Astrocyte of the spinal cord (primary cell): ENCODE data around the gene NUS1.
A peak's percentile ranks its signal among the peaks of the same experiment; 100 is the strongest.
"Not testable (repeated sequence)": the region's sequence is repeated elsewhere in the genome, so short reads cannot be mapped to it uniquely, and the experiment has no call there.

Source experiments
- DNase-seq: peaks from one replicate; pipeline ENCODE4 v3.0.0; 2011; ENCODE audit warnings: low read depth, low spot score
- H3K4me3 ChIP-seq: 2 replicates; pipeline ENCODE4 v1.5.1; 2011; ENCODE audit warnings: low read depth, mild to moderate bottlenecking, low read length, moderate library complexity
- CTCF ChIP-seq: IDR thresholded peaks from 2 replicates; pipeline ENCODE4 v1.5.1; 2012; ENCODE audit warnings: low read depth, mild to moderate bottlenecking, low read length, inconsistent platforms
- in situ Hi-C: cut with HindIII; loops from 2 replicates; pipeline ENCODE4 v1.10.0; 2017; ENCODE audit warnings: low sequenced_read_pairs

Gene NUS1

GRCh38 chr6:117674991-117675657 lies at the start of gene NUS1:
TSS of gene NUS1 (plus strand) at chr6:117675469. CDS start at chr6:117675671, 202 bp downstream.
- in situ Hi-C loops, result no loop called here
- TF ChIP-seq CTCF, result peak; percentile 86
- peak within 1 kb of the TSS; percentile 89 for H3K4me3 ChIP-seq
- peak; percentile 98 for DNase-seq

GRCh38 chr6:117627533-117627932 lies 47.7 kb upstream of the NUS1 start:
- in situ Hi-C loops, result no loop called here
- no peak for TF ChIP-seq CTCF
- H3K4me3 ChIP-seq, result no peak overlapping the region
- no peak for DNase-seq

GRCh38 chr6:117629119-117629660 lies 46.1 kb upstream of the NUS1 start:
- DNase-seq, result no peak
- no peak overlapping the region for H3K4me3 ChIP-seq
- no peak for TF ChIP-seq CTCF
- in situ Hi-C loops, result no loop called here

GRCh38 chr6:117637770-117638169 lies 37.5 kb upstream of the NUS1 start:
- DNase-seq, result no peak
- no peak for TF ChIP-seq CTCF
- in situ Hi-C loops, result no loop called here
- H3K4me3 ChIP-seq, result no peak overlapping the region

GRCh38 chr6:117642976-117643375 lies 32.3 kb upstream of the NUS1 start:
- DNase-seq, result no peak
- TF ChIP-seq CTCF, result no peak
- no peak overlapping the region for H3K4me3 ChIP-seq
- in situ Hi-C loops, result no loop called here

GRCh38 chr6:117651984-117652383 lies 23.3 kb upstream of the NUS1 start:
- in situ Hi-C loops, DNase-seq, H3K4me3 ChIP-seq: not testable (repeated sequence)

- in situ Hi-C loops, result no loop called here
- TF ChIP-seq CTCF, result no peak
- no peak for DNase-seq
- no peak overlapping the region for H3K4me3 ChIP-seq
These were observed 21.3 kb upstream of the NUS1 start for GRCh38 chr6:117653949-117654348.
